ENCODE results near the gene LRP1B.
"Not testable (repeated sequence)": the region's sequence is repeated elsewhere in the genome, so short reads cannot be mapped to it uniquely, and the experiment has no call there.

Gene LRP1B

DNA sequence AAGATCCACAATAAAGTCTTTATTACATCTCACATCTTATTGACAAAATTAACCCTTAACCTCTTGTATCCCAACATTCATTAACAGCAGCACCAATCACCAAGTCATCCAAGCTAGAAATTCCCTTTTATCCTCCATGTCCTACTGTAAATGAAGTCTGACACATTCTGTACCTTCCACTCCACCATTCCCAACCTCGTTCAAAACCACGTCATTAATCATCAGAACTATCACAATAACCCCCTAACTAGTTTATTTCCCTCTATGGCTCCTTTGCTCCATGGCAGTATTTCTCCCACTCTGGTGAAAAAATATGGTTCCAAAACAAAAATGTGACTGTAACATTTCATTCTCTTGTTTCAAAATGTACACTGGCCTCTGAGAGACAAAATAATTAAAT, 1626.2 kb downstream of the LRP1B start:
- no peak for DNase-seq

DNA sequence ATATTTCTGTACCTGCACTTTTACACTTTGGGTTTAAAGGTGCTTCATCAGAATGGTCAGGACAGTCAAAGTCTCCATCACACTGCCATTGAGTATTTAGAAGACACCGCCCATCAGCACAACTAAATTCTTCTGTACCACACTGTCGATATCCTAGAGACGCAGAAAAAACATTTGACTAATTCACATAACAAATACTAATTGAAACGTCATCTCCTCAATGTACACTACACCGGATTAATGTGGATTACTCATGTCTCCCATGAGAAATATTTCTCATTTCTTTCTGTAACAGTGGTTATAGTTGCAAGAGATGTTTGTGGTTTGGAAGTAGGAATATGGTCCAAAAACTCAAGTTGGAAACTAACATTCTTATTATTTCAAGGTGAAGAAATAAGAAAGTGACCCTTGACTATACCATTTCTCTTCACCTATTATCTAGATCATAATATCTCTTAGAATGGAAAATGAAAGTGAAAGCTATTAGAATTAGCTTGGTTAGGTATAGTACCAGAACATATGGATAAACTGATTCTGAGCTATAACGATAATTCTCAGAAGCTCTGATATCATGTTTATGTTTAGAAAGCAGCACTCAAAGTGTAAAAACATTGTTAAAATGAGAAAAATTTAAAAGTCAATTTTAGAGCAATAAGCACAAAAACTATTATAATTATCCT, 1627.7 kb downstream of the LRP1B start:
- DNase-seq: no peak

DNA sequence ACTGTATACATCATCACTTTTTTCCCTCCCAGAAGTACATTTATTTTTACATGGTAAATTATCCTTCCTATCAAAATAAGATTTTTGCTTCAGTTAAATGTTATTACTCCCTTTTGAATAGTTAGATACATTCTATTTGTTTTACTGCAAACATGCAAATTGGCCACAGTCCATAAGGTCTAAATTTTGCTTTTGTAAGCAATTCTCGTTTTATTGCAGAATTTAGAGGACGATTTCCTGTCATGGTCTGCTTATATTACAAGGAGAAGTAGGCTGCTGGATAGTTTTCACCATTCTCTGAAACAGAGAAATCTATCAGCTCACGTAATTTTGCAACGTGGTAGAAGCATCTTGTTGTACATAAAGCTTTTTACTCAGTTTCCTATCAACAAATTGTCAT, 1632.5 kb downstream of the LRP1B start:
- DNase-seq: no peak

DNA sequence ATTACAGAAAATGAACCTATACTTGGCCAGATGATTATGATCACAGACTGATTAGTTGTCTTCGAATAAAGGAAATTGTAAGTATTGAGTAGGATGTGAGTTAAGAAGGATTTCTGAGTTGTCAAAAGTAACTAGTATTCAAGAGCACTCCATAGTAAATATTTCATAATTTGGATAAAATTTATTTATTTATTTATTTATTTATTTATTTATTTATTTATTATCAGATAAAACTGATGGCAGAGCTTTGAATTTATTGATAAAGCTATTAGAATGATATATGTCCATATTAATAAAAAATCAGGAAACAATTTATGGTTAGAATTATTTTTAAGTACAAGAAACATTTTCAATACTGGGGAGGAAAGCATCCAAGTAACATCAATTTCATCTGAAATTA, 1634.1 kb downstream of the LRP1B start:
- no peak for DNase-seq

DNA sequence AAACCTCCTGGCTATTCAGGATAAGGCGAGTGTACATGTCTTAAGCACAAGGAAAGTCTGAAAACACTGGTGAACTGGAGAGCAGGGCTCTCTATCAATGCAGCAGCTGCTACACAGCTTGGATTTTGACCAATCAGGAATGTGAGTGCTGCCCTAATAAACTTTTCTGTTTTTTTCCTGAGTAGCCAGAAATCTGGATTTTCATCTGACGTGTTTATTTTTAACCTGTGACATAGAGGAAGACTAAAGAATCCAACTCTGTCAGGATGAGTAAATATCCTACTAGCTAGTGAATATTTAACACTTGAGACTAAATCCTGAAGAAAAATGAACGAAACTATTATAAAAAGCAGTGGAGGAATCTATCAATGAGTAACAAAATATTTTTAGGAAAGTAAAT, 1638.9 kb downstream of the LRP1B start:
- DNase-seq: no peak

DNA sequence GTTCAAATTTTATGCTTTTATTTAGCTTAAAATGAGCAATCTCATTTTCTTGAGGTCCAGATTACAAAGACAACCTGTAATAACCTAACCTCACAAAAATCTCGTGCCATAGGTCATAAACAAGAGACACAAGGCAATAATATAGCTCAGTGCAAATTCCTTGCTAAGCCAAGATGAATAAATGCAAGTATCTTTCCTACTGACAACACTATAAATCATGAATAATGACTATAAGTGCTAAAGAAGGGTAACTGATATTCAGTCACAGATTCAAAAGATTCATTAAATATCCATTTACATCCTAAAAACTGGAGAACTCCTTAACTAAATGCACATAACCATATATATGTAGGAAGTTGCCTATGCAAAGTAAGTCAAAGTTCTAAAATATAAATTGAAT, 1641.6 kb downstream of the LRP1B start:
- no peak for DNase-seq

DNA sequence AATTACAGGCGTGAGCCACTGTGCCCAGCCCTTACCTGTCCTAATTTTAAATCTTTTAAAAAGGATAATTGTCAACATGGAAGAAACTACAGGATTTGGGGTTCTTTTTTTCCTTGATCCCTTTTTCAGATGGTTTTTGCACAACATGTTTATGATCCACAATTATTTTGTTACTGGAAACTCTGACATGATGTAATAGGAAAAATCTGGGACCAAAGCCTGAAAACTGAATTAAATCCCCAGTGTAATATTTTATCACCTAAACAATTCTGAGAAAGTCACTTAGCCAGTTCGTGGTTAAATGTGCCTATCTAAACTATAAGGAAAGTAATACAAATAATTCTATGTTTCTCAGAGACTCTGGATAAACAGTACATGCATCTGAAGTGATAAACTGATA, 1649.7 kb downstream of the LRP1B start:
- DNase-seq: no peak

DNA sequence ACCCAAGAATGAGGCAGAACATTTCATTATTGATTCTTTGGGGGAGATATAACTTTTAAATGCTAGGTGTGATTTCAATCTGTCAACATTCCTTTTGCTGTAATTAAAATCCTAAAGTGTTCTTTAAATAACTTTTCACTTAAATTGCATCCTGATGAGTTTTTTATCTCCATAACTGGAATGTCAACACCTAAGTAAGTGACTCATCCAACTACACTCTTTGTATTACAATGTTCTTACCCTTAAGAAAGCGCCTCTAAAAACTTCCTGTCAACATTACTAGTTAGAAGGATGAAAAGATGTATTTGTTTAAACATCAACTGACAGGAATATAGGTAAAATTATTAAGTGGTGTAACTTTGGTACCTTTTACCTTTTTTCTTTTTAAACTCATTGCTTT, 1657.0 kb downstream of the LRP1B start:
- DNase-seq: no peak

DNA sequence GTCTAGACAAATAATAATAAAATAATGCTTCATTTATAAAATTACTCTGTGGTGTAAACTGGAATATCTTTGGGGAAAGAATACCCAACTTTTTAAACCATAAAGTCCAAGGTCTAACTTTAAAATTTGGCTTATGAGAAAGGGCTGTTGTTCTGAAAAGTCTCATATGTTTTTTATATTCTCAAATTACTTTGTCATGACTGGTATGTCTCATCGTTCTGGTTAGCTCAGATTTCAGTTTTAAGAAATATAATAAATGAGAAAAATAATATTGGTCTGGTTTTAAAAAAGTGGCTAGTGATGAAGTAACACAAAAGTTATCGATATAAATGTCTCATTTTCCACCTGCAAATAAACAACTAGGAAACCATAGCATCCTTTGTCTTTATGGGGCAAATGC, 1658.1 kb downstream of the LRP1B start:
- DNase-seq: no peak

DNA sequence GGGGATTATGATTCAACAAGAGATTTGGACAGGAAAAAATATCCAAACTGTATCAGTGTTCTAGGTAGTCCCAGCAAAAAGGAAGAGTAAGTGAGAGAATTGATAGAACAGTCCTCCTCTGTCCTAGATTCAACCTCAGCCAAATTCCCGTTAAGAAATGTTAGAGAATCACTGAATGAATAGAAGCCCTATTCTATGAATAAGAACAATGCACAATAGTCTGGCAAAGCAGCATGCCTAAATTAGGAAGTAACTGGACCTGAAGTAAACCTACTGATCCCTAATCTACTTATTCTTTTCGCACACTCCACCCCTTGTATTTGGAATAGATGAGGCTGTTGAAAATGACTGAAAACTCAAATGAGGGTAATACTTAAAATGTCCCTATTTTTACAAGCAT, 1665.5 kb downstream of the LRP1B start:
- no peak for DNase-seq

DNA sequence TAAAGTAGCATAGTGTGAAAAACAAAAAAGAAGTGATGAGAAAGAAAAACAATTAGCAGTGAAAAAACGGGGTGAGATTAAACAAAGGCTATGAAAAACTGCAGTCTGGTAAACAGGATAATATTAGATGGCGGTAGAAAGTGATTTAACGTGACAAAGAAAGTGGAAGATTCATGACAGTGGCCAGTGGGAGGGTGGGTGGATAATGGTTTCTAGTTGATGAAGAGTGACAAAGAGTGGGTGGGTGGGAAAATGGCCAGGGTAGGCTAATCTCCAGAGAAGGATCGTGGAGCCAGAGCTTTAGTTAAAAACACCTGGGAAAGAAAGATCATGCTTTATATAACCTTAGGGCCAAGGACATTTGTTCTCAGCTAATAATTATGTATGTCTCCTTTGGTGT, 1667.8 kb downstream of the LRP1B start:
- DNase-seq: no peak

DNA sequence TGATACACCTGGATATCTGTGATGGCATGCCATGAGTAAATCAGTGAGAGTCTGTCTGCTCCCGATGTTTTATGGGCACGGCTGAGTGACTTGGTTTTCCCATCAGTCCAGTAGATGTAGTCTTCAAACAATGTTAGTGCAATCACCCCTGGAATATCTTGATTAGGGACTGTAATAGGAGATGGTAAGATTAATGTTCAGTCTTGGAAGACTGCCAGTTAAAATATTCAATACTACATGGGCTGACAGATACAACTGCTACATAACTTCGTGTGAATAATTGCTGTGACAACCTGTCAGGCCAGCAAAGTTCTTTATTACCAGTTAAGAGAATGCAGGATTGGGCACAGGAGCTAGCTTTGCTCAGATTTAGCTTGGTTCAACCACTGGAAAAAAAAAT, 1673.3 kb downstream of the LRP1B start:
- DNase-seq: no peak

DNA sequence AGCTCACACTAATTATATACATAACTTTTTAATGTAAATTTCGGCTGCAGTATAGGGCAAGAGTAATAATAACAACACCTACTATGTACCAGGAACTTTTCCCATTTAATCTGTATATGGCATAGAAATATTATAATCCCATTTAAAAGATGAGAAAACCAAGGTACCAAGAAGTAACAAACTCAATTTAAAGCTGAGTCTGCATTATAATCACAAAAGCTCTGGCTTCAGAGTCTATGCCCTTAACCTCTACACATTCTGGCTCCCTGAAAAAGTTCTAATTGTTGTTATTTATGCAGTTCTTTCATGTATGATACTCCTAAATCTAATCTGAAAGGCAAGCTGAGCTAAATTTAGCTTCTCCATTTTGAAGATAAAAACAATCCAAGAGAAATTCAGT, 1675.5 kb downstream of the LRP1B start:
- DNase-seq: no peak

DNA sequence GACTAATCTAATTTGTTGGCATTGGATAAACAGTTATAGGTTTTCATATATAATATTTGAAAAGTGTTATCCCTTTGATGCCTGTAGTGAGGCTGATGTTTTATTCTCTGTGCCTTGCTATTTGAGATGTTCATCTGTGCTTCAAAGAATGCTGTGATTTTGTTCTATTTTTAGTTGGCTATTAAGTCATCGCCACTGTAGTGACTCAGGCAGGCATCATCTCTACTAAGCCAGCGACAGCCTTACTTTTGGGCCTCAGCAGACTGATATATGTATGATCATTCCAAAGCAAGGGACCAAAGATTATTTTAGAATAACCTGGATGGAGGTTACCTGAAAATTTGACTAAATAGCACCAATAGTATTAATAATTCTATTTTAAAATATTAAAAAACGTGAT, 1676.1 kb downstream of the LRP1B start:
- no peak for DNase-seq

DNA sequence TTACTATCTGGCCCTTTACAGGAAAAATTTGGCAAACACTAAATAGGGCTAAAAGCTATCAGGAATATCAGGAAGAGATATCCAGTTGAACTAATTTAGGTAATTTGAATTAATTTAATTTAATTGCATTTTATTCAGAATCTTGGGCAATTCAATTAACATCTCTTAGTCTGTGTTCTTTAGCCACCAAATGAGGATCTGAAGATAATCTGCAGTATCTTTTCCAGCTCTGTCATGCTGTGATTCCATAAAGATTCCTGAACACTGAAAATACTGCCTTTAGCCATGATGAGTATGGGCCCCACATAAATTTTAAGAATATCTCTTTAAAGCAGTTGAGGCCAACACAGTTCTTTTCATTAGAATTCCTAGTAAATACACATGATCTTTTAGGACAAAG, 1679.5 kb downstream of the LRP1B start:
- no peak for DNase-seq

DNA sequence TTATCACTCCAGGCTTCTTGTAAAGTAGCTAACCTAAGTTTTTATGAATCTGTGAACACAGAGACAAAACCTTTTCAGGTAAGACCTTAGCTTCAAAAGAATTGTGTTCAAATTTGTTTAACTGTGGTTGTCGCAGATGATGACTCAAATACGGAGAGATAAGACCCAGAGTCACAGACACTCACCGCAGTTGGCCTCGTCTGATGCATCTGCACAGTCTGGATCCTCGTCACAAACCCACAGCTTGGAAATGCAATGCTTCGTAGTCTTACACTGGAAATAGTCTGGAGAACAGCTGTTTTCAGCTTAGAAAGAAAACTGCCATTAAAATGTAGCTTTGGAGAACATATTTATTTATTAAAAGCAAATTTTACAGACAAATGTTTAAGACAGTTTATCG, 1688.5 kb downstream of the LRP1B start:
- DNase-seq: no peak

DNA sequence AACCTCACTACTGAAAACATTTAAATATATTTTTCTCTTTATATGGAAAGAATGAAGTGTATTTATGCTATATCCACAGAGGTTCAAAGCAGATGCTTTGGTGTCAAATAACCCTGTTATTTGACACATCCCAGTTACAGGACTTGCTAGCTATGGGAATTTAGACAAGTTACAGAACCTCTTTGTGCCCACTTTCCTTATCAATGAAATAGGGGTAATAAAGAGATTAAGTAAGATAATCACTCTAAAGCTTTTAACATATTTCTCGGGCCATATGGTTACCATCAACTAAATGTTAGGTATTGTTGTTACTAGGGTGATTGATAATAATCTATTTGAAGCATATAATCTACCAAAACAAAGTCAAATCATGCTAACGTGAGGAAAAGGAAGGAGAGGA, 1690.0 kb downstream of the LRP1B start:
- no peak for DNase-seq

DNA sequence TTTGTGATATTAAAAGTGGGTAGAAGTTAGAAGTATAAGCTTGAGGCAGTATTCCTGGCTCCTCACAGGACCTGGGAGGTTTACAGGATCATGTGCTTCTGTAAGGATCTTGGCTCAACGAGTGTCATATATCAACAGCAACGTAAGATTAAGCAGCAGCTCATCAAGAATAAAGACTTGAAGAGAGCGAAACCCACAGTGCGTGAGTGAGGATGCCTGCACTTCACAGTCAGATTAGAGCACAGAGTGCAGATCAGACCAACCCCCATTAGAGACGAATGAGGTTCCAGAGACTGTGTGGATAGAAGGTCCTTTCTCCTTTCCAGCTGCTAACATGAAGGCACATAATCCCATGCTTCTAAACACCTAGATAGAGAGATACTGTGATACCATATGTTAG, 1693.9 kb downstream of the LRP1B start:
- no peak for DNase-seq

DNA sequence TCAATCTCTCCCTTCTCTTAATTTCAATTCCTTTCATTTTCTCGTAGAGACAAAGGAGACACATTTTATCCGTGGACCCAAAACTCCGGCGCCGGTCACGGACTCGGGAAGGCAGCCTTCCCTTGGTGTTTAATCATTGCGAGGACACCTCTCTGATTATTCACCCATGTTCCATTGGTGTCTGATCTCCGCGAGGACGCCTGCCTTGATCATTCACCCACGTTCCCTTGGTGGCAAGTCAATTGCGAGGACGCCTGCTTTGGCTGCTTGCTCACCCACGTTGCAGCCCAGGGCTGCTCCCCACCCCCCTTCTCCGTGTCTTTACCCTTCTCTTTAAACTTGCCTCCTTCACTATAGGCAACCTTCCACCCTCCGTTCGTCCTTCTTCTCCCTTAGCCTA, 1703.8 kb downstream of the LRP1B start:
- DNase-seq: not testable (repeated sequence)

DNA sequence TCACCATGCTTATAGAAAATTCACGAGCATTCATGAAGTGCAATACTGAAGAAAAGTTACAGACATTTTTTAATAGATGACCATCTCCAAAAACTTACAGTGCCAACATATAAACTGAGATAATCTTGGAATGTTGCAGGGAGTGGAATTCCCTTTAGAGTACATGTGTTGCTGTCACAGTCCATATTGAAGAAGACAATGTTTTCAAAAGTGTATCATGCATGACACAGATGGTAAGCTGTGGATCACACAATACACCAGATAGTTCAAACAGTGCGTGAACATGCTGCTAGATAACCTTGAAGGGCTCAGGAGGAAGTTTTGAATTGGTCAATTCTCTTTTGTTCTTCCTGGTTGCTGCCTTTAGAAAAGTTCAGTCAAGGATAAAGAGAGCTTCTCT, 1706.3 kb downstream of the LRP1B start:
- no peak for DNase-seq

DNA sequence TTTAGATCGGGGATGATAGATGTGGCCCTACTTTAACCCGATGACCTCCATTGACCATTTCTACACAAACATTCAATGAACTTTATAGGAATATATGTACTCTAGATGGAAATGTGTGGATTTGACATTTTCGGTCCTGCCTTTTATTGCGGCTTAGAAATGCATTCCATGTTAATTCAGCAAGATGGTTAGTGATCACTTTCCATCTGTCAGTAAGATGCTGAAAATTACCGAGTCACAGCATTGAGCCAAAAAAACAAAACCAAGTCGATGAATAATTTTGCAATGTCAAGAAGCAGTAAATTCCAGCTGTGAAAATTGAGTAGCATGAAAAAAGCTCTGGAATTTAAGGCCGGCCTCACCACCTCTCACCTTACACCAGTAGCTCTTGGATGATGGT, 1708.1 kb downstream of the LRP1B start:
- no peak for DNase-seq

DNA sequence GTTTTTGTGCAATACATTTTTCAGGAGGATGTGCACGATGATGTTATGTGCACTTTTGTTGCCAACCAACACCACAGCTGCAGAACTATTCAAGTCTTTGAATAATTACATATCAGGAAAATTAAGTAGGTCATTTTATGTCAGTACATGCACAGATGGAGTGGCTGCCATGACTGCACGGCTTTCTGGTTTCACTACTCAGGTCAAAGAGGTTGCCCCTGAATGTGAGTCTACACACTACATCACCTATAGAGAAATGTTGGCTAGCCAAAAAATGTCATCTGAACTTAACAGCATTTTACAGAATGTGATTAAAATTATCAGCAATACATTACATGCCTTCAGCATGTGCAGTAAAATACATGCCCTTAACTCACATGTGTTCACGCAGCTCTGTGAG, 1713.3 kb downstream of the LRP1B start:
- no peak for DNase-seq

DNA sequence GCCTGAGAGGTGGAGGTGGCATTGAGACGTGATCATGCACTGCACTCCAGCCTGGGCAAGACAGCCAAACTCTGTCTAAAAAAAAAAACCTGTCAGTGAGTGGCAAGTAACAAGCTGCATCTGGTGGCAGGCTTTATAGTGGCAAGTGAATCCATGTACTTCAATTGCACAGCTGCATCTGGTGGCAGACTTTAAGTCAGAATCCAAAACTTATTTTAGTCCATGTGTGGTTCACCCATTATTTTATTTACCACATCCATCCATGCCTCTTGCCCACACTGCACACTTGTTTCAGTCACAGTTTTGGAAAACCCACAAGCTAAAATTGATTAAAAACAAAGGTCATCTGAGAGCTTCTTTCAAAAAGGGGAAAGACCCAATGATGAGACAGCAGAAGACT, 1714.2 kb downstream of the LRP1B start:
- DNase-seq: no peak

DNA sequence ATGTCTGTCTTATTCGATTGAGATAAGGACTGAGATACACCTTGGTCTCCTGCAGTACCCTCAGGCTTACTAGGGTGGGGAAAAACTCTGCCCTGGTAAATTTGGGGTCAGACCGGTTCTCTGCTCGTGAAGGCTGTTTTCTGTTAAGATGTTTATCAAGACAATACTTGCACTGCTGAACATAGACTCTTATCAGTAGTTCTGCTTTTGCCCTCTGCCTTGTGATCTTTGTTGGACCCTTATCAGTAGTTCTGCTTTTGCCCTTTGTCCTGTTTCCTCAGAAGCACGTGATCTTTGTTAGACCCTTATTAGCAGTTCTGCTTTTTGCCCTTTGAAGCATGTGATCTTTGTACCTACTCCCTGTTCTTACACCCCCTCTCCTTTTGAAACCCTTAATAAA, 1715.8 kb downstream of the LRP1B start:
- not testable (repeated sequence) for DNase-seq

DNA sequence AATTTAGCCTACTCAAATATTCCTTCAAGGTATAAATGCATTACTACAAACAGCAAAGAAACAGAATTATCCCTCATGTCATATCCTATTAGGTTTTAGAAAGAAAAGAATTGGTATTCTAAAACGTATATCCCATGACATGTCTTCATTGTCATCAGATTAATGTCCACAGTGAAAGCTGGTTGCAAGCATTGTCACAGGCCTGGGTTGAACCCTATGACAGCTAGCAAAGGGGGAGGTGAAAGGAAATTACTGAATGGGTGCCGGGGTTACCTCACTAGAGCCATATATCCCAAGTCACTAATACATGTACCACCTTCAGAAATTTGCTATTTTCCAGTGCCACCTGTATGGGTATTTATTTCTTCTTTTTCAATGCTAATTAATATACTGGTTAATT, 1720.1 kb downstream of the LRP1B start:
- DNase-seq: no peak

DNA sequence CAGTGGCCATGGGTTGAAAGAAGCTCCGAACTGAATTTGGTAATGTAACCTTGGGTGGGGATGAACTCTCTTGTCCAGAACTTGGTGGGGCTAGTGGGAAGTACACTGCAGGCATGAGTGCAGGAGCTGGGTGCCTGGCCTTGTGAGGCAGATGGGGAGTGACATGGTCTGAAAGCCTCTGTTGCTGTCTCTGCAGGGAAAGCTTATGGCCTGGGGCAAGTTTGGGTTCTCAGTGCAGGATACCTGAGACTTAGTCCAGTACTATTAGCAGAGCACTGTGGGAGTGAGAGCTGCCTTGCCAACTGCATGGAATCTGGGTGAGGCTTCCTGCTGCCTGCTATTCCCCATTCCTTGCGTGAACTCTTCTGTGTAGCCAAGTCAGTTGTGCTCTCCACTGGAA, 1729.8 kb downstream of the LRP1B start:
- no peak for DNase-seq

Measured in central memory CD4-positive, alpha-beta T cell (primary cell).